ENCODE results near the gene TESMIN.

The TESMIN gene

DNA sequence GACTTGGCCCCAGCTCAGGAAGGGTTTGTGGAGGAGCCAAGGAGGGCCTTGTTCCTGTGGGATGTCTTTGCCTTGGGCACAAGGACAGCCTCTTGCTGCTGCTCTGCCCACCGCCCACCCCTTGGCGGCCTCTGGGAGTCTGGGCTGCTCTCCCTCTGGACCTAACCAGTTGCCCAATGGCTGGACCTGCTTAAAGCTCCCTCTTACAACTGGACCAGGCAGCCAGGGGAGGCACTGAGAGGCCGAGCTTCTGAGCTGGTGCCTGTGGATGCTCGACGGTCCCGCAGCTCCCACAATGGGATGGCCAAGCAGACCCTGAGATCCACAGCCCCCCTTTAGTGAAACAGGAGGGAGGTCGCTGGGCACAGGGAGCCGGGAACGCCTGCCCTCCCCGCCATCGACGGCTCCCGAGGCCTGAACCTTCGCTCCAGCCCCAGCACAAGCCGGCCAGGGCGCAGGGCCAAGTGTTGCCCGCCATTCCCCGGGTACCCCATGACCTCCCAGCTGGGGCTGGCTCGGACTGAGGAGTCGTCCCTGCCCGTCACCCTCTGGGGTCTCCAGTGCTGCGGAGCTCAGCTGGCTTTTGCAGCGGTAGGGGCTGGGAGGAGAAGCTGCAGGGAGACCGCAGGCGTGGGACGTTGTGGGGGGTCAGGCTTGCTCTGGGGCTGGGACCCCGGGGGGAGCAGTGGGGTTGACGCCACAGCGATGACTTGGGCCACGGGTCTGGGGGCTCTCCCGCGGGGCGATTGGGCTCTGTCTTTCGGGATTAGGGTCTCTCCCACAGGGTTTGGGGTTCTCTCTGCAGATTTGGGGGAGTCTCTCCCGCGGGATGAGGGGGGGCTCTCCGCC, 67.6 kb downstream of the TESMIN start:
- no peak for DNase-seq (ENCODE audit: low spot score)
- Histone ChIP-seq H3K4me1 (ENCODE audit: insufficient read depth, poor library complexity, severe bottlenecking) (no peaks in the 10 kb centered on the region), H3K9me3 (ENCODE audit: severe bottlenecking) (no peaks in the 10 kb centered on the region), H3K27ac (ENCODE audit: poor library complexity, severe bottlenecking) (no peak overlapping the region), H3K4me3 (ENCODE audit: severe bottlenecking) (peak overlapping the region; percentile 24), H3K27me3 (ENCODE audit: insufficient read depth, poor library complexity, severe bottlenecking) (peaks cover 26% of the 10 kb centered on the region), H3K36me3 (ENCODE audit: low read depth) (no peaks in the 10 kb centered on the region)
- ATAC-seq (ENCODE audit: low read depth) = no peak
- no peak for TF ChIP-seq CTCF (IDR thresholded peaks at IDR 0.05; ENCODE audit: poor library complexity, severe bottlenecking)

DNA sequence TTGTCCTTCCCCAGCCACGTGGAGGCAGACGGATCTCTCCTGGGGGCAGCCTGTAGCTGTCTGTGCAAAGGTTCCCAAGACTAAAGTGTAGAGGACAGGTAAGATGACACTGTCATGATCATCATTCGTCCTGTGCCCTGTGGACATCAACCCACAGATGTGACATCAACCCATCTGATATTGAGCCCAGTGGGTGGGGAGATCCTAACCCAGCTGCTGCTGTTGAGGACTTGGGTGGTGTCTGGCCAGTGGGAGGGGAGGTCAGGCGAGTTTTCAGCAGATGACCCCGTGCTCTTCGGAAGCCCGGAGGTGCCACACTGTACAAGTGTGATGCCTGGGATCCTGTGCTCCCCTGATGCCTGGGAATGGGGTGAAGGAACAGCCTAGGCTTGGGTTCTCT, 68.2 kb downstream of the TESMIN start:
- H3K27me3 ChIP-seq (ENCODE audit: insufficient read depth, poor library complexity, severe bottlenecking) = peaks cover 26% of the 10 kb centered on the region
- no peak for ATAC-seq (ENCODE audit: low read depth)
- no peak for TF ChIP-seq CTCF (IDR thresholded peaks at IDR 0.05; ENCODE audit: poor library complexity, severe bottlenecking)
- H3K4me1 ChIP-seq (ENCODE audit: insufficient read depth, poor library complexity, severe bottlenecking) = no peaks in the 10 kb centered on the region
- no peaks in the 10 kb centered on the region for H3K9me3 ChIP-seq (ENCODE audit: severe bottlenecking)
- no peak overlapping the region for H3K4me3 ChIP-seq (ENCODE audit: severe bottlenecking)
- H3K36me3 ChIP-seq (ENCODE audit: low read depth) = no peaks in the 10 kb centered on the region
- DNase-seq (ENCODE audit: low spot score) = no peak
- H3K27ac ChIP-seq (ENCODE audit: poor library complexity, severe bottlenecking) = no peak overlapping the region

DNA sequence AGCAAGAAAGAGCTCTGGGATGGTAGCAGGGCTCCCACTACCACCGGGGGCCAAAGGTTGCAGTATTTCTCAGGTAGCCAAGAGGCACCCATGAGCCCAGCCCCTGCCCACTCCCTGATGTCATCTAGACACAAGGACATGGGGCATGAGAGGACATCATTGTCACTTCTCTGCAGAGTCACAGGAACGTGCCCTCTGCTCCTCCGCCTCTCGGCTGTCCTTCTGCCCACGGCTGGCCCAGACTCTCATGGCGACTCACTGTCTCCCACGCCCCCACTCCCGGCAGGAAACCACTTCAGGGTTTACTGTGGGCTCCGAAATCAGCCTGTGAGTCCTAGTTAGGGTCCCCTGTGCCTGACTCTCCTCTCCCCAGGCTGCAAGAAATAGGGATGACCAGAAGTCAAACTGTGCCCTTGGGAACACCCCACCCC, 68.8 kb downstream of the TESMIN start:
- H3K4me1 ChIP-seq (ENCODE audit: insufficient read depth, poor library complexity, severe bottlenecking) = no peaks in the 10 kb centered on the region
- H3K27me3 ChIP-seq (ENCODE audit: insufficient read depth, poor library complexity, severe bottlenecking) = peaks cover 26% of the 10 kb centered on the region
- TF ChIP-seq CTCF (IDR thresholded peaks at IDR 0.05; ENCODE audit: poor library complexity, severe bottlenecking) = no peak
- no peaks in the 10 kb centered on the region for H3K9me3 ChIP-seq (ENCODE audit: severe bottlenecking)
- ATAC-seq (ENCODE audit: low read depth) (no peak), DNase-seq (ENCODE audit: low spot score) (no peak)
- no peak overlapping the region for H3K27ac ChIP-seq (ENCODE audit: poor library complexity, severe bottlenecking)
- no peak overlapping the region for H3K4me3 ChIP-seq (ENCODE audit: severe bottlenecking)
- H3K36me3 ChIP-seq (ENCODE audit: low read depth) = no peaks in the 10 kb centered on the region

GRCh38 chr11:68680541-68681231, 70.6 kb downstream of the TESMIN start:
- Histone ChIP-seq H3K27ac (ENCODE audit: poor library complexity, severe bottlenecking) (no peak overlapping the region), H3K36me3 (ENCODE audit: low read depth) (no peaks in the 10 kb centered on the region), H3K9me3 (ENCODE audit: severe bottlenecking) (no peaks in the 10 kb centered on the region), H3K4me1 (ENCODE audit: insufficient read depth, poor library complexity, severe bottlenecking) (no peaks in the 10 kb centered on the region), H3K4me3 (ENCODE audit: severe bottlenecking) (no peak overlapping the region), H3K27me3 (ENCODE audit: insufficient read depth, poor library complexity, severe bottlenecking) (peaks cover 23% of the 10 kb centered on the region)
- ATAC-seq (ENCODE audit: low read depth) = no peak
- DNase-seq (ENCODE audit: low spot score) = no peak
- TF ChIP-seq CTCF (IDR thresholded peaks at IDR 0.05; ENCODE audit: poor library complexity, severe bottlenecking) = no peak

Measured in RWPE2 (cell line).